ENCODE data around the gene ST6GALNAC4.

GRCh38 chr9:127875306-127875966, 41.4 kb downstream of the ST6GALNAC4 start:
- TF ChIP-seq, protein P1, sequence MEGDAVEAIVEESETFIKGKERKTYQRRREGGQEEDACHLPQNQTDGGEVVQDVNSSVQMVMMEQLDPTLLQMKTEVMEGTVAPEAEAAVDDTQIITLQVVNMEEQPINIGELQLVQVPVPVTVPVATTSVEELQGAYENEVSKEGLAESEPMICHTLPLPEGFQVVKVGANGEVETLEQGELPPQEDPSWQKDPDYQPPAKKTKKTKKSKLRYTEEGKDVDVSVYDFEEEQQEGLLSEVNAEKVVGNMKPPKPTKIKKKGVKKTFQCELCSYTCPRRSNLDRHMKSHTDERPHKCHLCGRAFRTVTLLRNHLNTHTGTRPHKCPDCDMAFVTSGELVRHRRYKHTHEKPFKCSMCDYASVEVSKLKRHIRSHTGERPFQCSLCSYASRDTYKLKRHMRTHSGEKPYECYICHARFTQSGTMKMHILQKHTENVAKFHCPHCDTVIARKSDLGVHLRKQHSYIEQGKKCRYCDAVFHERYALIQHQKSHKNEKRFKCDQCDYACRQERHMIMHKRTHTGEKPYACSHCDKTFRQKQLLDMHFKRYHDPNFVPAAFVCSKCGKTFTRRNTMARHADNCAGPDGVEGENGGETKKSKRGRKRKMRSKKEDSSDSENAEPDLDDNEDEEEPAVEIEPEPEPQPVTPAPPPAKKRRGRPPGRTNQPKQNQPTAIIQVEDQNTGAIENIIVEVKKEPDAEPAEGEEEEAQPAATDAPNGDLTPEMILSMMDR (IDR thresholded peaks at IDR 0.05) = no peak
- no peak for TF ChIP-seq POLR2A (IDR thresholded peaks at IDR 0.05)
